Measurements from ENCODE around the gene ACAP3.

Gene ACAP3

GRCh38 chr1:1287288-1288110 lies 20.2 kb downstream of the ACAP3 start:
- TF ChIP-seq GATA3 (IDR thresholded peaks at IDR 0.05; ENCODE audit: low read depth, low read length), result no peak
- no peak for TF ChIP-seq GATA2 (IDR thresholded peaks at IDR 0.05; ENCODE audit: low read depth, low read length)

- no peak for TF ChIP-seq GATA3 (IDR thresholded peaks at IDR 0.05; ENCODE audit: low read depth, low read length)
- no peak for TF ChIP-seq GATA2 (IDR thresholded peaks at IDR 0.05; ENCODE audit: low read depth, low read length)
Observed at GRCh38 chr1:1286313-1287261, 21.1 kb downstream of the ACAP3 start.

GRCh38 chr1:1285611-1286311 lies 22.0 kb downstream of the ACAP3 start:
- TF ChIP-seq GATA3 (IDR thresholded peaks at IDR 0.05; ENCODE audit: low read depth, low read length), result no peak
- no peak for TF ChIP-seq GATA2 (IDR thresholded peaks at IDR 0.05; ENCODE audit: low read depth, low read length)

- TF ChIP-seq GATA2 (IDR thresholded peaks at IDR 0.05; ENCODE audit: low read depth, low read length), result no peak
Observed at GRCh38 chr1:1285102-1285571, 22.6 kb downstream of the ACAP3 start.

- TF ChIP-seq GATA2 (IDR thresholded peaks at IDR 0.05; ENCODE audit: low read depth, low read length), result no peak
- TF ChIP-seq GATA3 (IDR thresholded peaks at IDR 0.05; ENCODE audit: low read depth, low read length), result no peak
Observed at GRCh38 chr1:1284221-1285101, 23.3 kb downstream of the ACAP3 start.

GRCh38 chr1:1283821-1284220 lies 23.9 kb downstream of the ACAP3 start:
- no peak for TF ChIP-seq GATA3 (IDR thresholded peaks at IDR 0.05; ENCODE audit: low read depth, low read length)
- no peak for TF ChIP-seq GATA2 (IDR thresholded peaks at IDR 0.05; ENCODE audit: low read depth, low read length)

- no peak for TF ChIP-seq GATA2 (IDR thresholded peaks at IDR 0.05; ENCODE audit: low read depth, low read length)
- TF ChIP-seq GATA3 (IDR thresholded peaks at IDR 0.05; ENCODE audit: low read depth, low read length), result no peak
Observed at GRCh38 chr1:1282998-1283397, 24.7 kb downstream of the ACAP3 start.

GRCh38 chr1:1281533-1282321 lies 26.0 kb downstream of the ACAP3 start:
- TF ChIP-seq GATA2 (IDR thresholded peaks at IDR 0.05; ENCODE audit: low read depth, low read length), result no peak
- TF ChIP-seq GATA3 (IDR thresholded peaks at IDR 0.05; ENCODE audit: low read depth, low read length), result no peak

GRCh38 chr1:1280782-1281481 lies 26.8 kb downstream of the ACAP3 start:
- TF ChIP-seq GATA3 (IDR thresholded peaks at IDR 0.05; ENCODE audit: low read depth, low read length) (no peak), GATA2 (IDR thresholded peaks at IDR 0.05; ENCODE audit: low read depth, low read length) (no peak)

- no peak for TF ChIP-seq GATA3 (IDR thresholded peaks at IDR 0.05; ENCODE audit: low read depth, low read length)
- TF ChIP-seq GATA2 (IDR thresholded peaks at IDR 0.05; ENCODE audit: low read depth, low read length), result no peak
Observed at GRCh38 chr1:1279028-1279427, 28.7 kb downstream of the ACAP3 start.

GRCh38 chr1:1278620-1279019 lies 29.1 kb downstream of the ACAP3 start:
- no peak for TF ChIP-seq GATA2 (IDR thresholded peaks at IDR 0.05; ENCODE audit: low read depth, low read length)

GRCh38 chr1:1275836-1276235 lies 31.9 kb downstream of the ACAP3 start:
- TF ChIP-seq GATA2 (IDR thresholded peaks at IDR 0.05; ENCODE audit: low read depth, low read length) (no peak), GATA3 (IDR thresholded peaks at IDR 0.05; ENCODE audit: low read depth, low read length) (no peak)
